ENCODE results near the gene ALG8.

ALG8 gene

GRCh38 chr11:78168539-78169477 is 29.4 kb upstream of the ALG8 start:
- no peak for TF ChIP-seq CTCF (conservative IDR thresholded peaks at IDR 0.05; ENCODE audit: low read depth)
- DNase-seq (ENCODE audit: low spot score) = no peak
- CTCF ChIA-PET = no interaction called here
- no peak overlapping the region for H3K27ac ChIP-seq
- POLR2A ChIA-PET (ENCODE audit: low non-redundant PET) = no interaction called here

- CTCF ChIA-PET = no interaction called here
- POLR2A ChIA-PET (ENCODE audit: low non-redundant PET) = no interaction called here
- H3K27ac ChIP-seq = no peak overlapping the region
- no peak for TF ChIP-seq CTCF (conservative IDR thresholded peaks at IDR 0.05; ENCODE audit: low read depth)
- no peak for DNase-seq (ENCODE audit: low spot score)
Observed at GRCh38 chr11:78166855-78167469, 27.5 kb upstream of the ALG8 start.

GRCh38 chr11:78164471-78164870 is 25.0 kb upstream of the ALG8 start:
- no peak overlapping the region for H3K27ac ChIP-seq

GRCh38 chr11:78163828-78164227 is 24.4 kb upstream of the ALG8 start:
- ChIA-PET POLR2A (ENCODE audit: low non-redundant PET) (no interaction called here), CTCF (no interaction called here)
- TF ChIP-seq CTCF (conservative IDR thresholded peaks at IDR 0.05; ENCODE audit: low read depth) = no peak
- DNase-seq (ENCODE audit: low spot score) = no peak
- H3K27ac ChIP-seq = no peak overlapping the region

More at GRCh38 chr11:78164471-78164870, 25.0 kb upstream of the ALG8 start:
- DNase-seq (ENCODE audit: low spot score) = no peak
- TF ChIP-seq CTCF (conservative IDR thresholded peaks at IDR 0.05; ENCODE audit: low read depth) = no peak
- ChIA-PET POLR2A (ENCODE audit: low non-redundant PET) (no interaction called here), CTCF (no interaction called here)

- no peak for TF ChIP-seq CTCF (conservative IDR thresholded peaks at IDR 0.05; ENCODE audit: low read depth)
- DNase-seq (ENCODE audit: low spot score) = no peak
- no peak overlapping the region for H3K27ac ChIP-seq
- ChIA-PET CTCF (interaction anchor here (0.6 to 0.7 kb wide), 3 partner anchors 78 to 1560 kb away, joined by 3 to 5 read pairs (median 4); no protein-coding TSS in a partner anchor), POLR2A (ENCODE audit: low non-redundant PET) (no interaction called here)
Observed at GRCh38 chr11:78161962-78162371, 22.5 kb upstream of the ALG8 start.

GRCh38 chr11:78161346-78161745 is 21.9 kb upstream of the ALG8 start:
- DNase-seq (ENCODE audit: low spot score) = no peak
- no peak overlapping the region for H3K27ac ChIP-seq
- CTCF ChIA-PET = interaction anchor here (0.6 kb wide), 2 partner anchors 48 to 79 kb away, joined by 3 read pairs; no protein-coding TSS in a partner anchor
- no peak for TF ChIP-seq CTCF (conservative IDR thresholded peaks at IDR 0.05; ENCODE audit: low read depth)
- POLR2A ChIA-PET (ENCODE audit: low non-redundant PET) = no interaction called here

Data from RWPE1 (cell line).